ENCODE results near the gene RPS6KA2. TPM values are rescaled to one million over a fixed set of nuclear protein-coding genes. Genes with fewer than 3 reads are reported as not detected.

The RPS6KA2 gene
- total RNA-seq, 1 experiment from 2014 or later = 12.3 TPM

DNA sequence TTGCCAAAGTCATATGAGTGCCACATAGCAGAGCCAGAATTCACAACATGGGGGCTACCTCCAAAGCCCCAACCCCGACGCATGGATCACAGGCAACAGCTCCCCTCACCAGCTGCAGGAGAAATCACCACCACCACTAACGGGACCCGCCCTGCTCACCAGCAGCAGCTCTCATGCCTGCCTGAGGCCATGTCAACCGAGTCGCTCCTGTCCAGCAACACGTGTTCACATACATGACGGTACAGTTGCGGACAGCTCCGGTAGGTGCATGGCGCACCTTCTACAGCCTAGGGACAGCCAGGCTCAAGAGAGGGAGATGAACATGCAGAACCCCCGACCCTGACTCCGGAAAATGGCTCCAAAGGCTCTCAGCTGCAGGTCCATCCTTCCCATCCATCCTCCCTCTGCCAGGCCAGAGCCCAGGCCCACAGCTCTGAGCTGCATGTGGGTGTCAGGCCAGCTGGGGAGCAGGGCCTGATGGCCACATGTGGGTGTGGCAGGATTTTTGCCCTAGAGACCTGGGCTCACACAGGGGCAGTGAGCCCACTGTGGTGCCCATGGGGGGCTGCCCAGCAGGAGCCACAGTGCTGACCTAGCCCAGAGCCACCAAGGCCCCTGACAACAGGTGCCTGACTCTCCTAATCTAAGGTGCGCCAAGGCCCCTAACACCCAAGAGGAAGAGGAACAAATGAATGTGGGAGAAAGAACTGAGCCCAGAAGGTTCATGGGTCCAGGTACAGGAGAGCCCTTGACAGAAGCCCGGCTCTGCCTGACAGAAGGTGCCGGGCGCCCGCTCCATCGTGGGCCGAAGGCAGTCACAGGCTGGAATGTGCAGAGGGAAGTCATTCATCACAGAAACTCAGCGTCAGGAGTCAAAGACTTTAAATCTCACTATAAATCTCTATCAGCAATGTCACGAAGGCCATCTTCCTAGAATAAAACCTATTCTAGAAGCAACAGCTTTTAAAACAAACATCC, 10.5 kb downstream of the RPS6KA2 start:
- no peak for TF ChIP-seq CTCF (conservative IDR thresholded peaks at IDR 0.05)
- Histone ChIP-seq H3K56ac (ENCODE audit: insufficient read length, low read depth, low read length) (no peak overlapping the region), H3K27me3 (ENCODE audit: insufficient read depth, low read length) (no peaks in the 10 kb centered on the region)

More for the DNA sequence above, 10.5 kb downstream of the RPS6KA2 start:
- Histone ChIP-seq H3K79me1 (ENCODE audit: insufficient read depth, low read depth, low read length, poor library complexity, severe bottlenecking) (peaks cover 4% of the 10 kb centered on the region), H2AK5ac (ENCODE audit: insufficient read length, low read length) (no peak overlapping the region), H2BK5ac (ENCODE audit: insufficient read length, low read length) (no peak overlapping the region), H3K14ac (ENCODE audit: insufficient read depth, low read length) (no peak overlapping the region), H2BK15ac (ENCODE audit: low read depth, low read length) (no peak overlapping the region), H4K5ac (ENCODE audit: insufficient read length, low read depth, low read length) (no peak overlapping the region), H4K8ac (replicated peaks; ENCODE audit: insufficient read length, low read depth, low read length) (no peak overlapping the region), H3K18ac (ENCODE audit: insufficient read length, low read depth, low read length) (no peak overlapping the region), H4K91ac (ENCODE audit: insufficient read length, low read depth, low read length) (no peak overlapping the region), H3K9ac (ENCODE audit: extremely low read depth, insufficient read length, low read length) (no peak overlapping the region), H4K20me1 (ENCODE audit: control insufficient read depth, insufficient read depth, insufficient read length) (no peaks in the 10 kb centered on the region), H3K4ac (ENCODE audit: low read depth, low read length) (no peak overlapping the region), H2BK20ac (ENCODE audit: low read depth, low read length, poor library complexity, severe bottlenecking) (no peak overlapping the region), H3K4me1 (ENCODE audit: insufficient read depth, low read length) (peaks cover 4% of the 10 kb centered on the region; the same call in 1 of the 2 replicates), H2BK120ac (ENCODE audit: low read depth, low read length, poor library complexity, severe bottlenecking) (no peak overlapping the region), H3T11ph (ENCODE audit: low read length) (no peak overlapping the region), H2AFZ (ENCODE audit: low read length) (no peak overlapping the region), H2BK12ac (ENCODE audit: insufficient read length, low read depth, low read length) (no peak overlapping the region), H3K23me2 (ENCODE audit: insufficient read length, low read depth, low read length, poor library complexity, severe bottlenecking) (no peaks in the 10 kb centered on the region), H3K9me3 (ENCODE audit: control insufficient read depth, low read depth, low read length) (no peaks in the 10 kb centered on the region), H3K79me2 (ENCODE audit: insufficient read depth, low read length) (peaks cover 3% of the 10 kb centered on the region; the same call in 1 of the 2 replicates), H3K23ac (ENCODE audit: insufficient read length, low read depth, low read length) (no peak overlapping the region), H3K4me2 (ENCODE audit: insufficient read depth, insufficient read length, low read length) (no peak overlapping the region), H3K27ac (ENCODE audit: insufficient read length, low read depth, low read length) (no peak overlapping the region)
- H3K36me3 Mint-ChIP-seq (ENCODE audit: insufficient read depth in 1 of 3, low read depth in 3 of 3) = peaks cover 8 to 21% (median 15%) of the 10 kb centered on the region in 3 experiments
- peaks cover 41 to 43% of the 10 kb centered on the region in 2 experiments for H3K4me1 Mint-ChIP-seq
- no CpG with 5 or more reads among the region's 22 CpGs for WGBS (ENCODE audit: extremely low coverage, insufficient read length, low lambda C conversion rate)
- peak overlapping the region in 2 of 3 experiments; percentile 40 to 88; a peak in 2 of 7 replicates for H3K27ac Mint-ChIP-seq
- H3K4me3 Mint-ChIP-seq = no peak overlapping the region
- H3K27me3 Mint-ChIP-seq (ENCODE audit: low read depth) = no peaks in the 10 kb centered on the region
- DNase-seq = no peak
- H3K9me3 Mint-ChIP-seq = no peaks in the 10 kb centered on the region
